Stimulated activated CD4-positive, alpha-beta T cell treated with anti-CD3 and anti-CD28 coated beads, Interleukin-15, amount 100 ng/mL, for 1 hour (primary cell): Measurements from ENCODE around the gene GAS6.

Source experiments
- DNase-seq, 2 donors: peaks; one replicate each; pipeline ENCODE4 v3.0.0-alpha.2; 2020; ENCODE audit warnings: low read depth in 1 of 2, low spot score in 1 of 2

Gene GAS6

GRCh38 chr13:113852536-113853517 is 11.0 kb downstream of the GAS6 start:
- DNase-seq = no peak

DNA sequence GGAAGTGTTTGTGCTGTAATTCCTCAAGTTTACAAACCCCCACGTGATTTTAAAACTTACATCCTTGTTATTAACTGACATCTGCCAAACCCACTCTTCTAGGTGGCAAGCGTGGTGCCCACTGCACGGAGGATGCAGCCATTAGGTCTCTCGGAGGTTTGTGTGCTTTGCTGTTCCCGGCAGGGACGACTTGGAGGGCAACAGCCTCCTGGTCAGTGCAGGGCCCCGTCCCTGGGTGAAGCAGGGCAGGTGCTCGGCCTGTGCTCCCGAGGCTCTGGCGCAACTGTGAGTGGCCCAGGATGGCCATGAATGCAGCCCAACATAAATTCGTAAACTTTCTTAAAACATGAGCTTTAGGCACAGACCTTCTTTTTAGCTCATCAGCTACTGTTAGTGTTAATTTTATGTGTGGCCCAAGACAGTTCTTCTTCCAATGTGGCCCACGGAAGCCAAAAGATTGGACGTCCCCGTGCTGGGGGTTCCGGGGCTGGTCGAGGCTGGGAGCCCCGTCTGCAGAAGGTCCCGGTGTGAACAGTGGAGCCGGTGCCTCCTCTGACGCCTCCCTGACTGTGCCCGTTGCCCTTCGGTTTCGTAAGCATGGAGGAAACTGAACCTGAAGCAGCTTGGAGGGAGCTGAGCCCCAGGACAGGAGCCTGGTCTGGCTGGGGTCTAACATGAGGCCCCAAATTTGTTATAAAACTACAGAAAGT is 11.9 kb downstream of the GAS6 start:
- DNase-seq = no peak

DNA sequence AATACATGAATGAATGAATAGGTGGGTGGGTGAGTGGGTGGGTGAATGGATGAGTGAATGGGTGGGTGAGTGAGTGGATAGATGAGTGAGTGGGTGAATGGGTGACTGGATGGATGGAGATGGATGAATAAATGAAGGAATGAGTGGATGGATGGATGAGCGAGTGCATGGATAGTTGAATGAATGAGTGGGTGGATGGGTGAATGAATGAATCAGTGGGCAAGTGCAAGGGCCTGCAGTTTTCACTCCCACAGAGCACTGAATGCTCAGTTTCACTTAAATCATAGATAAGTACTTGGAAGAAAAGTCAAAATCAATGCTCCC is 12.4 kb downstream of the GAS6 start:
- DNase-seq = no peak

DNA sequence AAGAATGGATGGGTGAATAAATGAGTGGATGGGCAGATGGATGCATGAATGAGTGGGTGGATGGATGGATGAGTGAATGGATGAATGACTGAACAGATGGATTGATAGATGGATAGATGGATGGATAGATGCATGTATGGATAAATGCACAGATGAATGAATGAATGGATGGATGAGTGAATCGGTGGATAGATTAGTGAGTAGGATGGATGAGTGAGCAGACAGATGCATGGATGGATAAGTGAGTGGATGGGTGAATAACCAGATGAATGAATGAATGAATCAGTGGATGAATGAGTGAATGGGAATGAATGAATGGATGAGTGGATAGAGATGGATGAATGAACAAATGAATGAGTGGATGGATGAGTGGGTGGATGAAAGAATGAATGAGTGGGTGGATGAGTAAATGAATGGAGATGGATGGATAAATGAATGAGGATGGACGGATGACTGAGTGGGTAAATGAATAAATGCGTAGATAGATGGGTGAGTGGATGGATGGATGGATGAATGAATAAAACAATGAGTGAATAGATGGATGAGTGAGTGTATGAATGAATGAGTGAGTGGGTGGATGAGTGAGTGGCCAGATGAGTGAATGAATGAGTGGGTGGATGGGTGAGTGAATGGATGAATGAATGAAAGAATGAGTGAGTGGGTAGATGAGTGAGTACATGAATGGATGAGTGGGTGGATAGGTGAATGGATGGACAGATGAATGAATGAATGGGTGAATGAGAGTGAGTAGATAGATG is 13.0 kb downstream of the GAS6 start:
- no peak for DNase-seq

GRCh38 chr13:113849981-113850721 is 13.7 kb downstream of the GAS6 start:
- DNase-seq = no peak

DNA sequence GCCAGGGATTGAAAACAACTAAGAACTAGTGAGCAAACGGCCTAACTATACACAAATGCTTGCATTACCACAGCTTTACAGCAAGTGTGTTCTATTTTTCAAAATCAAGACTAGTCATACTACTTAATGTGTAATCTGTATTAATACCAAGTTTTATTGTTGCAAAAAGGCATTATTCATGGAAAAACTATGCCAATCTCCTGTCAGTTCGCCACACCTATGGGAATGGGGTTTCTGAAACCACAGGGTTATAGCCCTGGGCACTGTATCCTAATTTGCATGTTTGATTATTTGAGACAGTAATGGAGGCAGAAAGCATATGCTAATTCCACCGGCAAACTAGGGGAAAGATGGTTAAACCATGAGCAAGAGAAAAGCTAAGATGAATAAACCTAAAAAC is 14.3 kb downstream of the GAS6 start:
- no peak for DNase-seq

GRCh38 chr13:113848431-113849260 is 15.2 kb downstream of the GAS6 start:
- no peak for DNase-seq

DNA sequence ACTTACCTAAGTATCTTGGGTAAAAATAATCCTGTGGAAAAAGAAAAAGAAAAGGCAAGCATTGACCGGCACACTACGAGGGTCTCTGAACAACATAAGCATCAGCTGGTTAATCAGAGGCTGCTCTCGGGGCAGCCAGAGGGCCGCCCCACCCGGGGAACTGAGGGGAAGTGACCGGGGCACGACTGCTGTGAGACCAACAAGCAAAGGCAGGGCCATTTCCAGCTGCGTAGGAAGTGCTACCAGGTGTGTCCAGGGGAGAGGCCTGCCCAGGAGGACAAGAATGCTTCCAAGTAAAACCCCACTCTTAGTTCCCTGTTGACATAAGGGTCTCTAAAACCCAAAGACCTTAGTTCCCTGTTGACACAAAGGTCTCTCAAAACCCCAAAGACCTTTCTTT is 15.9 kb downstream of the GAS6 start:
- DNase-seq = no peak

DNA sequence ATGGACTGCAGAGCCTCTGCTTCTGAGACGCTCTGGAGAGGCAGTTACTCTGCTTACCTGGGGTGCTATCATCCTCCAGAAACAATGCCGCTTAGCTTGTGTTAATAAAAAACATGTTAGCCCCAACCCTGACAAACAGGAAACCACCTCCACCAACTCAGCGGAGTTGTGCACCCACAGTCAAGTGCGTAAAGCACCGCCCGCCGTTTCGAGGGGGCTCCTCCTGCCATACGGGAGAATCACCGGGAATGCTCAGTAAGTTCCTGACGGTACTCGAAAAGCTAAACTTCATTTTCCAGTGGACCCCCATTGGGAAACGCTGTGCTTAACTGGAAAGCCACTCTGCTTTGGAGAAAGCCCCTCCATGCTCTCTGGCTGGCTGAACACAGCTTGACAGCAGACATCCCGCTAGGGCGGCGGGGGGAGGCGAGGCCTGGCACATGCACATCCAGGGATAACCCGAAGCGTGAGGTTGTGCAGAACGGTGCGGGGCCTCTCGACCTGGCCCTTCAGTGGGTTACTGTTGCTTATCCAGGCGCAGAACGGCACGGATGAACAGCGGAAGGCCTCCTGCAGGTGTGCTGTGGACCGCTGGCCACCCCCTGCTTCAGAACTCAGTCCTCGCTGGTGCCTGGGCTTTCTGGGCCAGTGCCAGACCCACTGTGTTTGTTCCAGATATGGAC is 17.1 kb downstream of the GAS6 start:
- DNase-seq = no peak

DNA sequence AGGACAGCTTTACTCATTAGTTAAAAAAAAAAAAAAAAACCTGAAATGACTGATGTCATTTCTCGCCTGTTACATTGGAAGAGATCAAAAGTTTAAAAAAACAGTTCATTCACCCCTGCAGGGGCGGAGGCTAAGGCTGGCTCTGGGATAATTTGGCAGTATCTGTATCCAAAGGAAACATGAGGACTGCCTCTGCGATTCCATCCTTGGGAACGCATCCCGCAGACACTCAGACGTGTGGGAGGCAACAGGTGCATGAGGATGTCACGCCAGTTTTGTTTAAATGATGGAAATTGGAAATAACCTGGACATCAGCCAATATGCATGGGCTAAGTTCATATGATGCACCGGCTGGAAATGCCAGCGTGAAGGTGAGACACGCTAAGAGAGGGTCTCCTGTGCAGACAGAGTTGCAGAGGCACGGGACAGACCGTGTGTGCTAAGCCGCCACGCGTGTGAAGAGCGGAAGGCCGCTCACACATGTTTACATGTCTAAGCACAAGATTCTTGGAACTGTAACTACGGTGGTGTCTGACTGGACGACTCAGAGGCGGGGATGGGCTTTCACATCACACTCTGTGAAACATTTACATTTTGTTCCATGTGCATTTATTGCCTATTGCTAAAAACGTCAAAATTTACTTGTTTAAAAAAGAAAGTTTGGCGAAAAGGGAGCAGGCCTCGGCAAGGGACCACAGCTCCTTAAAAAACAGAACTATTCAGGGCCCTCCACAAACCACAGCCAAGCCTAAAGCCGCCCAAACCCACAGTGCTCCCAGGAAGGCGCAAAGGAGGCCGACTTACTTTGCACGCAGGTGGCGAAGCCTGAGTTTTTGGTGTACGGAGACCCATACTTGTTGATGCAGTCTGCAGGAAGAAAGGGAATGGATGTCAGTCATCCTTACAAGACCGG is 17.9 kb downstream of the GAS6 start:
- DNase-seq = no peak

- no peak for DNase-seq
Measured at GRCh38 chr13:113845055-113845454, 18.8 kb downstream of the GAS6 start.

GRCh38 chr13:113843864-113844556 is 19.9 kb downstream of the GAS6 start:
- no peak for DNase-seq

- DNase-seq = no peak
Measured at GRCh38 chr13:113843063-113843654, 20.7 kb downstream of the GAS6 start.

- no peak for DNase-seq
Measured at GRCh38 chr13:113842336-113843062, 21.4 kb downstream of the GAS6 start.

DNA sequence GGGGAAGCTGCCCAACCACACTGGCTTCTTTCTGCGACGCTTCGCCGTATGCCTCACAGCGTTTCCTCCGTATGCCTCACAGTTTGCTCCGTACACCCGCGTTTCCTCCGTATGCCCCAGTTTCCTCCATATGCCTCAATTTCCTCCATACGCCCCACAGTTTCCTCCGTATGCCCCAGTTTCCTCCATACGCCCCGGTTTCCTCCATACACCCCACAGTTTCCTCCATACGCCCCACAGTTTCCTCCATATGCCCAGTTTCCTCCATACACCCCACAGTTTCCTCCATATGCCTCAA is 22.6 kb downstream of the GAS6 start:
- DNase-seq = no peak

DNA sequence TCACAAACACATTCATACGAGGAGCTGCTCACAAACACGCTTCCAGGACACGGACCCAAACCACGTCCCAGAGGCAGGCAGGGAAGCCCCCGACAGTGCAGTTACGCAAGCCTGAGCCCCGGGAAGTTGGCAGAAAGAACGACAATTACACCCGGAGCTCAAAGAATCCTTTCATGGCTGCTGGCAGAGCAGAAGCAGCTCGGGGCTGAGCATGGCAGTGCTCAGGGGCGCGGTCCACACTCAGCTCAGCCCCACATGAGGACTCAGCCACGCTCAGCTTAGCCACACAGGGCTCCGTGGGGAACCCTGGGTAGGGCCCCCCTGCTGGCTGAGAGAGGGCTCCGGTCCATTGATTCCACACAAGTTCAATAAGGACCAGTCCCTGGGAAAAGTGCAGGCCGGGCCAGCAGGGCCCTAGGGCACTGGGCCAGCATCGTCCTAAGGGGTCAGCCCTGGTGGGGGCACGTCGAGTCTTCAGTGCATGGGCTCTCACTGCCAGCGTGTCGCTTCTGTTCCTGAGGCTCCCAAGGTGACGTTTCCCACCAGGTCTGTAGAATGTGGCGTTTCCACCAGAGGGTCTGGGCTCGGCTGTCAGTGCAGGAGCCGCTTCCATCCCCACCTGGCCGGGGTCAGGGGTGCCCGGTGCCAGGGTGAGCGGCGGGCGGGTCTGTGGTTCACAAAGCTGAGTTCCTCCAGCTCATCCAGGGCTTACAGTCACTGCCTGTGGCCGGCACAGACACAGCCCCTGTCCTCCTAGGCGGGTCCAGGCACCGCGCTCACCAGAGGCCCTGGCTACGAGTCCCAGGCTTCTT is 23.1 kb downstream of the GAS6 start:
- no peak for DNase-seq
